ENCODE results near the gene TPRG1L.

TPRG1L gene

GRCh38 chr1:3594706-3595377 lies 30.0 kb upstream of the TPRG1L start:
- DNase-seq (ENCODE audit: low read depth): no peak

GRCh38 chr1:3595949-3596348 lies 28.9 kb upstream of the TPRG1L start:
- no peak for DNase-seq (ENCODE audit: low read depth)

- no peak for DNase-seq (ENCODE audit: low read depth)
These were observed 27.9 kb upstream of the TPRG1L start for GRCh38 chr1:3596663-3597598.

GRCh38 chr1:3597599-3597964 lies 27.2 kb upstream of the TPRG1L start:
- DNase-seq (ENCODE audit: low read depth): no peak

- DNase-seq (ENCODE audit: low read depth): no peak
These were observed 26.7 kb upstream of the TPRG1L start for GRCh38 chr1:3598051-3598491.

- no peak for DNase-seq (ENCODE audit: low read depth)
These were observed 26.1 kb upstream of the TPRG1L start for GRCh38 chr1:3598522-3599285.

- no peak for DNase-seq (ENCODE audit: low read depth)
These were observed 25.5 kb upstream of the TPRG1L start for GRCh38 chr1:3599286-3599811.

GRCh38 chr1:3599816-3600215 lies 25.0 kb upstream of the TPRG1L start:
- DNase-seq (ENCODE audit: low read depth): no peak

- DNase-seq (ENCODE audit: low read depth): no peak
These were observed 24.5 kb upstream of the TPRG1L start for GRCh38 chr1:3600354-3600753.

- DNase-seq (ENCODE audit: low read depth): no peak
These were observed 23.1 kb upstream of the TPRG1L start for GRCh38 chr1:3601743-3602142.

- no peak for DNase-seq (ENCODE audit: low read depth)
These were observed 22.4 kb upstream of the TPRG1L start for GRCh38 chr1:3602375-3602774.

GRCh38 chr1:3603156-3603555 lies 21.7 kb upstream of the TPRG1L start:
- no peak for DNase-seq (ENCODE audit: low read depth)

GRCh38 chr1:3603571-3604467 lies 21.0 kb upstream of the TPRG1L start:
- no peak for DNase-seq (ENCODE audit: low read depth)

- no peak for DNase-seq (ENCODE audit: low read depth)
These were observed 20.3 kb upstream of the TPRG1L start for GRCh38 chr1:3604468-3604974.

GRCh38 chr1:3604997-3605823 lies 19.6 kb upstream of the TPRG1L start:
- no peak for DNase-seq (ENCODE audit: low read depth)

GRCh38 chr1:3606779-3607702 lies 17.8 kb upstream of the TPRG1L start:
- DNase-seq (ENCODE audit: low read depth): no peak

GRCh38 chr1:3607703-3608065 lies 17.1 kb upstream of the TPRG1L start:
- no peak for DNase-seq (ENCODE audit: low read depth)

- DNase-seq (ENCODE audit: low read depth): no peak
These were observed 16.7 kb upstream of the TPRG1L start for GRCh38 chr1:3608154-3608553.

Data from T-helper 22 cell (primary cell).